Neural cell (in vitro differentiated cells): ENCODE data around the gene EPYC. TPM values are rescaled to one million over a fixed set of nuclear protein-coding genes. Genes with fewer than 3 reads are reported as not detected.

Source experiments
- H2AFZ ChIP-seq: fragments of 200-600, 300-800 bp; sonication (generic), shearing (Covaris generic); 2 replicates; pipeline ENCODE4 v1.6.0; 2014; ENCODE audit warnings: low read depth, mild to moderate bottlenecking, antibody characterized with exemption, low read length, moderate library complexity
- H3F3A ChIP-seq: fragments of 200-600 bp; shearing (Covaris generic); 2 replicates; pipeline ENCODE4 v1.6.1; 2016; ENCODE audit warnings: mild to moderate bottlenecking, moderate library complexity, mixed read lengths, antibody characterized with exemption, low read length; ENCODE audit not compliant: insufficient read depth, poor library complexity, severe bottlenecking
- H3K27ac ChIP-seq: fragments of 200-600, 300-800 bp; sonication (generic), shearing (Covaris generic); 2 replicates; pipeline ENCODE4 v1.5.1; 2014; ENCODE audit warnings: mild to moderate bottlenecking, low read length, moderate library complexity
- H3K27me3 ChIP-seq: fragments of 300-800, 200-600 bp; sonication (generic), shearing (Covaris generic); 2 replicates; pipeline ENCODE4 v1.6.0; 2014; ENCODE audit warnings: mild to moderate bottlenecking, low read depth, low read length, moderate library complexity; ENCODE audit not compliant: insufficient read depth
- H3K36me3 ChIP-seq: fragments of 300-800, 200-600 bp; sonication (generic), shearing (Covaris generic); 2 replicates; pipeline ENCODE4 v1.5.1; 2014; ENCODE audit warnings: mild to moderate bottlenecking, antibody characterized with exemption, low read length, moderate library complexity; ENCODE audit not compliant: insufficient read depth
- H3K4me2 ChIP-seq: fragments of 300-800, 200-600 bp; sonication (generic), shearing (Covaris generic); 2 replicates; pipeline ENCODE4 v1.6.0; 2014; ENCODE audit warnings: mild to moderate bottlenecking, low read length
- H3K4me3 ChIP-seq: fragments of 300-800, 200-600 bp; sonication (generic), shearing (Covaris generic); 2 replicates; pipeline ENCODE4 v1.5.1; 2014; ENCODE audit warnings: mild to moderate bottlenecking, low read length, moderate library complexity
- H3K79me2 ChIP-seq: fragments of 200-600 bp; shearing (Covaris generic); replicated peaks from 2 replicates; pipeline ENCODE4 v1.6.0; 2014; ENCODE audit warnings: mild to moderate bottlenecking, low read length, moderate library complexity; ENCODE audit not compliant: insufficient read depth
- H3K9ac ChIP-seq: fragments of 300-800, 200-600 bp; sonication (generic), shearing (Covaris generic); 2 replicates; pipeline ENCODE4 v1.6.1; 2016; ENCODE audit warnings: mild to moderate bottlenecking, low read length, mixed read lengths
- H3K9me2 ChIP-seq: fragments of 200-600 bp; shearing (Covaris generic); 2 replicates; pipeline ENCODE4 v1.6.1; 2016; ENCODE audit warnings: mild to moderate bottlenecking, low read length, mixed read lengths; ENCODE audit not compliant: insufficient read depth
- H3K9me3 ChIP-seq: fragments of 200-600, 300-800 bp; sonication (generic), shearing (Covaris generic); 2 replicates; pipeline ENCODE4 v1.6.1; 2016; ENCODE audit warnings: mild to moderate bottlenecking, mixed run types, low read length, moderate library complexity, mixed read lengths
- H4K20me1 ChIP-seq: fragments of 200-600 bp; shearing (Covaris generic); 2 replicates; pipeline ENCODE4 v1.6.1; 2016; ENCODE audit warnings: mild to moderate bottlenecking, mixed run types; ENCODE audit not compliant: insufficient read depth
- EP300 ChIP-seq: fragments of 450-650 bp; conservative IDR thresholded peaks from 2 replicates; pipeline ENCODE4 v1.6.1; 2014; ENCODE audit warnings: antibody characterized with exemption, mild to moderate bottlenecking, moderate library complexity; ENCODE audit not compliant: poor library complexity, severe bottlenecking
- EZH2 ChIP-seq: fragments of 200-600, 300-800 bp; shearing (Covaris generic), sonication (generic); IDR thresholded peaks from 2 replicates; pipeline ENCODE4 v1.6.1; 2014; ENCODE audit warnings: antibody characterized with exemption, low read length, borderline replicate concordance, mild to moderate bottlenecking; ENCODE audit not compliant: insufficient read depth, poor library complexity, severe bottlenecking
- MXI1 ChIP-seq: fragments of 450-650 bp; conservative IDR thresholded peaks from 2 replicates; pipeline ENCODE4 v1.6.1; 2014; ENCODE audit warnings: antibody characterized with exemption, mild to moderate bottlenecking; ENCODE audit not compliant: poor library complexity, severe bottlenecking
- POLR2AphosphoS5 ChIP-seq: IDR thresholded peaks from 2 replicates; pipeline ENCODE4 v1.6.1; 2012
- RAD21 ChIP-seq: fragments of 450-650 bp; conservative IDR thresholded peaks from 2 replicates; pipeline ENCODE4 v1.6.1; 2014; ENCODE audit warnings: antibody characterized with exemption, mild to moderate bottlenecking, moderate library complexity
- SMC3 ChIP-seq: fragments of 450-650 bp; conservative IDR thresholded peaks from 2 replicates; pipeline ENCODE4 v1.6.1; 2014; ENCODE audit warnings: antibody characterized with exemption, mild to moderate bottlenecking, moderate library complexity; ENCODE audit not compliant: poor library complexity
- TAF1 ChIP-seq: IDR thresholded peaks from 2 replicates; pipeline ENCODE4 v1.6.1; 2012; ENCODE audit warnings: low read depth
- polyA plus RNA-seq: library from polyadenylated mRNA; depleted of rRNA; stranded (reverse); fragments of >200 nt; gene quantifications from 2 replicates; pipeline ENCODE4 v1.2.3, GENCODE V29; 2014
- TF ChIP-seq, protein P1 (sequence below): fragments of 450-650 bp; IDR thresholded peaks from 2 replicates; pipeline ENCODE4 v1.5.1; 2014; ENCODE audit warnings: antibody characterized with exemption, mild to moderate bottlenecking, moderate library complexity; ENCODE audit not compliant: poor library complexity, severe bottlenecking
- TF ChIP-seq, protein P2 (sequence below): IDR thresholded peaks from 2 replicates; pipeline ENCODE4 v1.6.1; 2012; ENCODE audit warnings: borderline replicate concordance

The EPYC gene
- polyA plus RNA-seq, 1 donor from 2014 or later: not detected

- Histone ChIP-seq H3K9ac (no peak overlapping the region), H3F3A (no peaks in the 10 kb centered on the region), H3K4me2 (no peak overlapping the region), H4K20me1 (no peaks in the 10 kb centered on the region), H3K36me3 (no peaks in the 10 kb centered on the region), H3K27ac (no peak overlapping the region), H3K4me3 (no peak overlapping the region), H3K27me3 (no peaks in the 10 kb centered on the region), H3K79me2 (no peaks in the 10 kb centered on the region), H3K9me2 (no peaks in the 10 kb centered on the region), H2AFZ (no peak overlapping the region), H3K9me3 (no peaks in the 10 kb centered on the region)
- TF ChIP-seq RAD21 (no peak), SMC3 (no peak), POLR2AphosphoS5 (no peak)
These were observed 38.6 kb upstream of the EPYC start for GRCh38 chr12:91043408-91043807.

DNA sequence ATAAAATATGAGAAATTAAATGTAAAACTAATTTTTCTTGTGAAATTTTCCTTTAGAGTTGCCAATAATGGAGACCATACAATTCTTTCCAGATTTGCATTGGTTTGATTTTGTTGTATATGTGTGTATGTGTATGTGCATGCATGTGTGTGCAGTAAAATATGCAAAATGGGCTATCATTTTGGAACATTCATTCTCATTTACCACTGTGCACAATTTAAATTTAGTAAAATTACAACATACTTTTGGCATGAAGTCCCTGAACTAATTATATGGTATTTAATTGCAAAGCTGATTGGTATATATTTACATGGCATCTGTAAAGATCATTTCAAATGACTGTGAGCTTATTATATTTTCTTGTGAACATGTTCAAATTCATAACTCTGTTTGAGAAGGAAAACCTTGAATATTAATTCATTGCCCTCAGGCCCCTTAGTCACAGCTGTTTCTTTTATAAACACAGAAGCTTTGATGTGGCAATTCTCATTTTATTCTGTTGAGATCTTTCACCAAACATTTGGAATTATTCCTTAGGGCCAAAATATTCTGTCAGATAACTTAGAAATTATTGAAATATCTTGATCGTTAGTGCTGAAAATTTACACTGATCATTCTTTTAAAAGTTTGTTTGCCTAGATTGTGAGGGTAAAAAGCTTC, 35.5 kb upstream of the EPYC start:
- Histone ChIP-seq H4K20me1 (no peaks in the 10 kb centered on the region), H3K79me2 (no peaks in the 10 kb centered on the region), H3F3A (no peaks in the 10 kb centered on the region), H3K4me2 (no peak overlapping the region), H3K9ac (no peak overlapping the region), H3K4me3 (no peak overlapping the region), H2AFZ (no peak overlapping the region), H3K27ac (no peak overlapping the region), H3K9me3 (no peaks in the 10 kb centered on the region), H3K36me3 (no peaks in the 10 kb centered on the region), H3K9me2 (no peaks in the 10 kb centered on the region), H3K27me3 (no peaks in the 10 kb centered on the region)
- TF ChIP-seq RAD21 (no peak), POLR2AphosphoS5 (no peak), MXI1 (no peak), TAF1 (no peak), SMC3 (no peak), EZH2 (no peak), EP300 (no peak)
- TF ChIP-seq, protein P1, sequence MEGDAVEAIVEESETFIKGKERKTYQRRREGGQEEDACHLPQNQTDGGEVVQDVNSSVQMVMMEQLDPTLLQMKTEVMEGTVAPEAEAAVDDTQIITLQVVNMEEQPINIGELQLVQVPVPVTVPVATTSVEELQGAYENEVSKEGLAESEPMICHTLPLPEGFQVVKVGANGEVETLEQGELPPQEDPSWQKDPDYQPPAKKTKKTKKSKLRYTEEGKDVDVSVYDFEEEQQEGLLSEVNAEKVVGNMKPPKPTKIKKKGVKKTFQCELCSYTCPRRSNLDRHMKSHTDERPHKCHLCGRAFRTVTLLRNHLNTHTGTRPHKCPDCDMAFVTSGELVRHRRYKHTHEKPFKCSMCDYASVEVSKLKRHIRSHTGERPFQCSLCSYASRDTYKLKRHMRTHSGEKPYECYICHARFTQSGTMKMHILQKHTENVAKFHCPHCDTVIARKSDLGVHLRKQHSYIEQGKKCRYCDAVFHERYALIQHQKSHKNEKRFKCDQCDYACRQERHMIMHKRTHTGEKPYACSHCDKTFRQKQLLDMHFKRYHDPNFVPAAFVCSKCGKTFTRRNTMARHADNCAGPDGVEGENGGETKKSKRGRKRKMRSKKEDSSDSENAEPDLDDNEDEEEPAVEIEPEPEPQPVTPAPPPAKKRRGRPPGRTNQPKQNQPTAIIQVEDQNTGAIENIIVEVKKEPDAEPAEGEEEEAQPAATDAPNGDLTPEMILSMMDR: no peak
- TF ChIP-seq, protein P2, sequence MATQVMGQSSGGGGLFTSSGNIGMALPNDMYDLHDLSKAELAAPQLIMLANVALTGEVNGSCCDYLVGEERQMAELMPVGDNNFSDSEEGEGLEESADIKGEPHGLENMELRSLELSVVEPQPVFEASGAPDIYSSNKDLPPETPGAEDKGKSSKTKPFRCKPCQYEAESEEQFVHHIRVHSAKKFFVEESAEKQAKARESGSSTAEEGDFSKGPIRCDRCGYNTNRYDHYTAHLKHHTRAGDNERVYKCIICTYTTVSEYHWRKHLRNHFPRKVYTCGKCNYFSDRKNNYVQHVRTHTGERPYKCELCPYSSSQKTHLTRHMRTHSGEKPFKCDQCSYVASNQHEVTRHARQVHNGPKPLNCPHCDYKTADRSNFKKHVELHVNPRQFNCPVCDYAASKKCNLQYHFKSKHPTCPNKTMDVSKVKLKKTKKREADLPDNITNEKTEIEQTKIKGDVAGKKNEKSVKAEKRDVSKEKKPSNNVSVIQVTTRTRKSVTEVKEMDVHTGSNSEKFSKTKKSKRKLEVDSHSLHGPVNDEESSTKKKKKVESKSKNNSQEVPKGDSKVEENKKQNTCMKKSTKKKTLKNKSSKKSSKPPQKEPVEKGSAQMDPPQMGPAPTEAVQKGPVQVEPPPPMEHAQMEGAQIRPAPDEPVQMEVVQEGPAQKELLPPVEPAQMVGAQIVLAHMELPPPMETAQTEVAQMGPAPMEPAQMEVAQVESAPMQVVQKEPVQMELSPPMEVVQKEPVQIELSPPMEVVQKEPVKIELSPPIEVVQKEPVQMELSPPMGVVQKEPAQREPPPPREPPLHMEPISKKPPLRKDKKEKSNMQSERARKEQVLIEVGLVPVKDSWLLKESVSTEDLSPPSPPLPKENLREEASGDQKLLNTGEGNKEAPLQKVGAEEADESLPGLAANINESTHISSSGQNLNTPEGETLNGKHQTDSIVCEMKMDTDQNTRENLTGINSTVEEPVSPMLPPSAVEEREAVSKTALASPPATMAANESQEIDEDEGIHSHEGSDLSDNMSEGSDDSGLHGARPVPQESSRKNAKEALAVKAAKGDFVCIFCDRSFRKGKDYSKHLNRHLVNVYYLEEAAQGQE: no peak

GRCh38 chr12:91037276-91037675, 32.5 kb upstream of the EPYC start:
- H3K27me3 ChIP-seq: no peaks in the 10 kb centered on the region
- no peaks in the 10 kb centered on the region for H4K20me1 ChIP-seq
- H2AFZ ChIP-seq: no peak overlapping the region
- no peaks in the 10 kb centered on the region for H3K79me2 ChIP-seq
- no peaks in the 10 kb centered on the region for H3F3A ChIP-seq
- no peaks in the 10 kb centered on the region for H3K36me3 ChIP-seq
- H3K27ac ChIP-seq: no peak overlapping the region
- no peaks in the 10 kb centered on the region for H3K9me3 ChIP-seq
- no peak overlapping the region for H3K9ac ChIP-seq
- no peak overlapping the region for H3K4me3 ChIP-seq
- TF ChIP-seq POLR2AphosphoS5 (no peak), TAF1 (no peak), SMC3 (no peak)
- TF ChIP-seq, protein P2: no peak
- TF ChIP-seq, protein P1: no peak
- no peaks in the 10 kb centered on the region for H3K9me2 ChIP-seq
- H3K4me2 ChIP-seq: no peak overlapping the region
